MM.1S (cell line): ENCODE measurements around the gene ZNF488.

Experiments used
- DNase-seq: peaks from one replicate; pipeline ENCODE4 v3.0.0-alpha.2; 2015
- H2AFZ ChIP-seq: fragments of 300-600 bp; sonication (generic); 2 replicates; pipeline ENCODE4 v1.6.0; 2016; ENCODE audit warnings: antibody characterized with exemption, low read length
- H3F3A ChIP-seq: fragments of 300-600 bp; sonication (generic); 2 replicates; pipeline ENCODE4 v1.6.1; 2016; ENCODE audit warnings: mild to moderate bottlenecking, antibody characterized with exemption, low read length, moderate library complexity, mixed read lengths; ENCODE audit not compliant: insufficient read depth
- H3K27ac ChIP-seq: fragments of 300-600 bp; sonication (generic); 2 replicates; pipeline ENCODE4 v1.5.1; 2016; ENCODE audit warnings: mild to moderate bottlenecking, low read length
- H3K27me3 ChIP-seq: fragments of 300-600 bp; sonication (generic); replicated peaks from 2 replicates; pipeline ENCODE4 v1.6.0; 2016; ENCODE audit warnings: low read length; ENCODE audit not compliant: insufficient read depth
- H3K36me3 ChIP-seq: fragments of 300-600 bp; sonication (generic); replicated peaks from 2 replicates; pipeline ENCODE4 v1.6.1; 2016; ENCODE audit warnings: mild to moderate bottlenecking, low read length, mixed read lengths; ENCODE audit not compliant: insufficient read depth
- H3K4me1 ChIP-seq: fragments of 300-600 bp; sonication (generic); 2 replicates; pipeline ENCODE4 v1.6.1; 2016; ENCODE audit warnings: low read length, mixed read lengths
- H3K4me2 ChIP-seq: fragments of 300-600 bp; sonication (generic); 2 replicates; pipeline ENCODE4 v1.6.0; 2016; ENCODE audit warnings: low read depth, low read length
- H3K4me3 ChIP-seq: fragments of 300-600 bp; sonication (generic); 2 replicates; pipeline ENCODE4 v1.5.1; 2016; ENCODE audit warnings: low read length, mixed read lengths
- H3K79me2 ChIP-seq: fragments of 300-600 bp; sonication (generic); 2 replicates; pipeline ENCODE4 v1.6.1; 2016; ENCODE audit warnings: mixed run types, low read length, mixed read lengths
- H3K9ac ChIP-seq: fragments of 300-600 bp; sonication (generic); 2 replicates; pipeline ENCODE4 v1.6.1; 2016; ENCODE audit warnings: low read length, mixed read lengths
- H3K9me2 ChIP-seq: fragments of 300-600 bp; sonication (generic); replicated peaks from 2 replicates; pipeline ENCODE4 v1.6.1; 2016; ENCODE audit warnings: mild to moderate bottlenecking, low read length, mixed read lengths; ENCODE audit not compliant: insufficient read depth
- H3K9me3 ChIP-seq: fragments of 300-600 bp; sonication (generic); replicated peaks from 2 replicates; pipeline ENCODE4 v1.6.1; 2016; ENCODE audit warnings: mild to moderate bottlenecking, low read length, mixed read lengths; ENCODE audit not compliant: insufficient read depth
- H4K20me1 ChIP-seq: fragments of 300-600 bp; sonication (generic); 2 replicates; pipeline ENCODE4 v1.6.1; 2016; ENCODE audit warnings: mild to moderate bottlenecking, low read length, moderate library complexity, mixed read lengths; ENCODE audit not compliant: insufficient read depth
- EZH2 ChIP-seq: fragments of 300-600 bp; sonication (generic); optimal IDR thresholded peaks from 2 replicates; pipeline ENCODE3; 2017; ENCODE audit warnings: low read depth, mild to moderate bottlenecking, antibody characterized with exemption, low read length, mixed read lengths
- EZH2phosphoT487 ChIP-seq: fragments of 300-600 bp; sonication (generic); IDR thresholded peaks from 2 replicates; pipeline ENCODE4 v1.6.1; 2018; ENCODE audit warnings: antibody characterized with exemption, low read length
- TF ChIP-seq, protein P1 (sequence below): fragments of 300-600 bp; sonication (generic); IDR thresholded peaks from 2 replicates; pipeline ENCODE4 v1.5.1; 2016; ENCODE audit warnings: antibody characterized with exemption, low read length, mixed read lengths

Gene ZNF488

GRCh38 chr10:47372726-47373125, 11.4 kb downstream of the ZNF488 start:
- Histone ChIP-seq H3K36me3 (no peaks in the 10 kb centered on the region), H3K4me2 (no peak overlapping the region), H3K9ac (no peak overlapping the region), H3K9me3 (no peaks in the 10 kb centered on the region), H3K9me2 (no peaks in the 10 kb centered on the region), H3K27ac (no peak overlapping the region), H4K20me1 (no peaks in the 10 kb centered on the region), H2AFZ (no peak overlapping the region), H3K79me2 (no peaks in the 10 kb centered on the region), H3K4me1 (no peaks in the 10 kb centered on the region), H3K27me3 (peaks cover 79% of the 10 kb centered on the region), H3F3A (no peaks in the 10 kb centered on the region), H3K4me3 (no peak overlapping the region)
- DNase-seq: no peak
- TF ChIP-seq EZH2: no peak
- no peak for TF ChIP-seq EZH2phosphoT487
- TF ChIP-seq, protein P1, sequence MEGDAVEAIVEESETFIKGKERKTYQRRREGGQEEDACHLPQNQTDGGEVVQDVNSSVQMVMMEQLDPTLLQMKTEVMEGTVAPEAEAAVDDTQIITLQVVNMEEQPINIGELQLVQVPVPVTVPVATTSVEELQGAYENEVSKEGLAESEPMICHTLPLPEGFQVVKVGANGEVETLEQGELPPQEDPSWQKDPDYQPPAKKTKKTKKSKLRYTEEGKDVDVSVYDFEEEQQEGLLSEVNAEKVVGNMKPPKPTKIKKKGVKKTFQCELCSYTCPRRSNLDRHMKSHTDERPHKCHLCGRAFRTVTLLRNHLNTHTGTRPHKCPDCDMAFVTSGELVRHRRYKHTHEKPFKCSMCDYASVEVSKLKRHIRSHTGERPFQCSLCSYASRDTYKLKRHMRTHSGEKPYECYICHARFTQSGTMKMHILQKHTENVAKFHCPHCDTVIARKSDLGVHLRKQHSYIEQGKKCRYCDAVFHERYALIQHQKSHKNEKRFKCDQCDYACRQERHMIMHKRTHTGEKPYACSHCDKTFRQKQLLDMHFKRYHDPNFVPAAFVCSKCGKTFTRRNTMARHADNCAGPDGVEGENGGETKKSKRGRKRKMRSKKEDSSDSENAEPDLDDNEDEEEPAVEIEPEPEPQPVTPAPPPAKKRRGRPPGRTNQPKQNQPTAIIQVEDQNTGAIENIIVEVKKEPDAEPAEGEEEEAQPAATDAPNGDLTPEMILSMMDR: no peak

- DNase-seq: no peak
- Histone ChIP-seq H3K36me3 (no peaks in the 10 kb centered on the region), H4K20me1 (no peaks in the 10 kb centered on the region), H3K9me2 (no peaks in the 10 kb centered on the region), H3K4me2 (no peak overlapping the region), H3K4me3 (no peak overlapping the region), H3K9ac (no peak overlapping the region), H3K27me3 (peaks cover 79% of the 10 kb centered on the region), H3K79me2 (no peaks in the 10 kb centered on the region), H2AFZ (no peak overlapping the region), H3K27ac (no peak overlapping the region), H3K9me3 (no peaks in the 10 kb centered on the region), H3K4me1 (no peaks in the 10 kb centered on the region), H3F3A (no peaks in the 10 kb centered on the region)
- TF ChIP-seq EZH2 (no peak), EZH2phosphoT487 (no peak)
- TF ChIP-seq, protein P1: no peak
Observed at GRCh38 chr10:47371629-47372485, 12.2 kb downstream of the ZNF488 start.

GRCh38 chr10:47370878-47371277, 13.2 kb downstream of the ZNF488 start:
- no peaks in the 10 kb centered on the region for H3K36me3 ChIP-seq
- TF ChIP-seq EZH2phosphoT487 (no peak), EZH2 (no peak)
- TF ChIP-seq, protein P1: no peak
- H3K4me2 ChIP-seq: no peak overlapping the region
- H3K9me3 ChIP-seq: no peaks in the 10 kb centered on the region
- H3K4me3 ChIP-seq: no peak overlapping the region
- H4K20me1 ChIP-seq: no peaks in the 10 kb centered on the region; the same call in 1 of the 2 replicates
- DNase-seq: no peak
- H3K79me2 ChIP-seq: no peaks in the 10 kb centered on the region
- H3K27me3 ChIP-seq: peaks cover 79% of the 10 kb centered on the region
- no peak overlapping the region for H3K27ac ChIP-seq
- no peaks in the 10 kb centered on the region for H3K4me1 ChIP-seq
- H2AFZ ChIP-seq: no peak overlapping the region
- H3K9ac ChIP-seq: no peak overlapping the region
- H3F3A ChIP-seq: no peaks in the 10 kb centered on the region
- H3K9me2 ChIP-seq: no peaks in the 10 kb centered on the region
